SK-N-SH (cell line): ENCODE measurements around the gene CD200R1. TPM values are rescaled to one million over a fixed set of nuclear protein-coding genes. Genes with fewer than 3 reads are reported as not detected.
A peak's percentile ranks its signal among the peaks of the same experiment; 100 is the strongest.

Experiments
- CTCF ChIA-PET: fragments of 300-600, 350-600 bp; formaldehyde crosslinking; extraction: SDS; loops from one replicate; lab custom pipeline; 2021; lab: Yijun Ruan, JAX
- POLR2A ChIA-PET: fragments of 350-600 bp; sonication (Branson Sonifier 250); formaldehyde crosslinking; extraction: SDS; loops from one replicate; lab custom pipeline; 2020; ENCODE audit warnings: antibody characterized with exemption, inconsistent platforms; lab: Yijun Ruan, JAX
- DNase-seq: peaks from one replicate; pipeline ENCODE4 v3.0.0; 2012
- H2AFZ ChIP-seq: fragments of 200-600 bp; sonication (generic); 2 replicates; pipeline ENCODE4 v1.8.1; 2016; ENCODE audit warnings: antibody characterized with exemption, mild to moderate bottlenecking, low read depth
- H3F3A ChIP-seq: fragments of 200-600 bp; sonication (generic); replicated peaks from 2 replicates; pipeline ENCODE3; 2016; ENCODE audit warnings: antibody characterized with exemption, mild to moderate bottlenecking; ENCODE audit not compliant: insufficient read depth
- H3K27ac ChIP-seq, 2 experiments: fragments of 200-500 bp in 1 of 2; fragments of 200-600 bp in 1 of 2; sonication (Bioruptor generic) in 1 of 2; sonication (generic), shearing (Covaris generic) in 1 of 2; 2 replicates each; pipeline versions ENCODE4 v1.5.1 to v1.6.1; 2014 to 2016; ENCODE audit warnings: low read depth in 2 of 2, inconsistent platforms in 1 of 2, low read length in 1 of 2, mild to moderate bottlenecking in 1 of 2, mixed read lengths in 1 of 2
- H3K27me3 ChIP-seq: fragments of 200-600 bp; sonication (generic), shearing (Covaris generic); 2 replicates; pipeline ENCODE4 v1.6.1; 2016; ENCODE audit warnings: mixed run types; ENCODE audit not compliant: insufficient read depth
- H3K36me3 ChIP-seq, 2 experiments: fragments of 200-500 bp in 1 of 2; fragments of 200-600 bp in 1 of 2; sonication (Bioruptor generic) in 1 of 2; sonication (generic) in 1 of 2; replicated peaks in 1 of 2; 2 replicates each; pipeline versions ENCODE3 to v1.5.1; 2014 to 2016; ENCODE audit warnings: low read length in 1 of 2, mild to moderate bottlenecking in 1 of 2; ENCODE audit not compliant: insufficient read depth in 2 of 2, control insufficient read depth in 1 of 2
- H3K4me1 ChIP-seq, 2 experiments: fragments of 200-500 bp in 1 of 2; fragments of 200-600 bp in 1 of 2; sonication (Bioruptor generic) in 1 of 2; sonication (generic), shearing (Covaris generic) in 1 of 2; 2 replicates each; pipeline versions ENCODE4 v1.5.1 to v1.6.1; 2014 to 2016; ENCODE audit warnings: low read depth in 1 of 2, low read length in 1 of 2, mixed run types in 1 of 2; ENCODE audit not compliant: insufficient read depth in 2 of 2, control insufficient read depth in 1 of 2
- H3K4me2 ChIP-seq: fragments of 200-600 bp; sonication (generic), shearing (Covaris generic); 2 replicates; pipeline ENCODE4 v1.6.1; 2017; ENCODE audit warnings: mixed run types
- H3K4me3 ChIP-seq, 2 experiments: fragments of 200-500 bp in 1 of 2; fragments of 200-600 bp in 1 of 2; sonication (Bioruptor generic) in 1 of 2; sonication (generic), shearing (Covaris generic) in 1 of 2; 2 replicates each; pipeline versions ENCODE4 v1.5.1 to v1.8.1; 2014 to 2016; ENCODE audit warnings: low read depth in 2 of 2, inconsistent platforms in 1 of 2, low read length in 1 of 2, mild to moderate bottlenecking in 1 of 2, mixed read lengths in 1 of 2, moderate library complexity in 1 of 2
- H3K79me2 ChIP-seq: fragments of 200-600 bp; sonication (generic); 2 replicates; pipeline ENCODE4 v1.8.1; 2017; ENCODE audit warnings: mild to moderate bottlenecking; ENCODE audit not compliant: insufficient read depth
- H3K9ac ChIP-seq: fragments of 200-600 bp; sonication (generic); 2 replicates; pipeline ENCODE4 v1.6.1; 2017; ENCODE audit warnings: mixed run types
- H3K9me2 ChIP-seq: fragments of 200-600 bp; sonication (generic); 2 replicates; pipeline ENCODE4 v1.6.1; 2017; ENCODE audit warnings: mixed run types
- H3K9me3 ChIP-seq: fragments of 200-600 bp; sonication (generic); 2 replicates; pipeline ENCODE4 v1.6.1; 2017; ENCODE audit warnings: mixed run types, mild to moderate bottlenecking, moderate library complexity
- H4K20me1 ChIP-seq: fragments of 200-600 bp; sonication (generic); 2 replicates; pipeline ENCODE4 v1.6.1; 2017; ENCODE audit warnings: mild to moderate bottlenecking, mixed run types; ENCODE audit not compliant: insufficient read depth
- EP300 ChIP-seq, 2 experiments: IDR thresholded peaks; 2 replicates each; pipeline versions ENCODE4 v1.4.0 to v1.6.1; 2012; ENCODE audit warnings: borderline replicate concordance in 1 of 2, low read depth in 1 of 2, low read length in 1 of 2
- FOXJ3 ChIP-seq: sonication (generic); formaldehyde crosslinking; IDR thresholded peaks from 2 replicates; pipeline ENCODE4 v1.5.1; 2020; ENCODE audit warnings: mild to moderate bottlenecking, missing genetic modification reagents
- FOXM1 ChIP-seq: IDR thresholded peaks from 2 replicates; pipeline ENCODE4 v1.4.0; 2012; ENCODE audit warnings: low read depth, mild to moderate bottlenecking
- GABPA ChIP-seq: IDR thresholded peaks from 2 replicates; pipeline ENCODE4 v1.4.0; 2012; ENCODE audit warnings: low read depth, mild to moderate bottlenecking
- MAX ChIP-seq: IDR thresholded peaks from 2 replicates; pipeline ENCODE4 v1.4.0; 2012; ENCODE audit warnings: low read depth
- MXI1 ChIP-seq: IDR thresholded peaks from 2 replicates; pipeline ENCODE4 v1.6.1; 2012; ENCODE audit warnings: mild to moderate bottlenecking, low read depth, low read length, improper control_type of control experiment
- NFIC ChIP-seq: IDR thresholded peaks from 2 replicates; pipeline ENCODE4 v1.4.0; 2012; ENCODE audit warnings: borderline replicate concordance
- POLR2AphosphoS5 ChIP-seq: IDR thresholded peaks from 2 replicates; pipeline ENCODE4 v1.6.1; 2012; ENCODE audit warnings: low read depth, low read length
- RAD21 ChIP-seq: IDR thresholded peaks from 2 replicates; pipeline ENCODE4 v1.6.1; 2012; ENCODE audit warnings: mild to moderate bottlenecking, low read length
- RCOR1 ChIP-seq: fragments of 150-350 bp; IDR thresholded peaks from 2 replicates; pipeline ENCODE4 v1.6.1; 2017; ENCODE audit warnings: antibody characterized with exemption, low read length
- RXRA ChIP-seq: IDR thresholded peaks from 2 replicates; pipeline ENCODE4 v1.4.0; 2012; ENCODE audit warnings: low read depth, mild to moderate bottlenecking, borderline replicate concordance
- TAF1 ChIP-seq: IDR thresholded peaks from 2 replicates; pipeline ENCODE4 v1.6.1; 2012; ENCODE audit warnings: low read depth, mild to moderate bottlenecking, low read length, moderate library complexity, borderline replicate concordance
- ZBTB33 ChIP-seq: IDR thresholded peaks from 2 replicates; pipeline ENCODE4 v1.4.0; 2012; ENCODE audit warnings: low read depth, borderline replicate concordance
- WGBS: methylation state at CpG from one replicate; pipeline ENCODE4 v1.1.6; 2017; ENCODE audit warnings: low lambda C conversion rate; 5-methylcytosine and 5-hydroxymethylcytosine counted together
- polyA plus RNA-seq, 3 experiments: library from polyadenylated mRNA; depleted of rRNA; stranded (reverse); fragments of >200 nt; gene quantifications; 2 replicates each; pipeline ENCODE4 v1.2.3, GENCODE V29; 2012

Gene CD200R1
- polyA plus RNA-seq, 1 of the 3 experiments (the other 2 are of a cell fraction), result 0.02 TPM

- TF ChIP-seq MAX (peak; percentile 85), FOXJ3 (CRISPR knock-in tag) (no peak), RCOR1 (no peak), RAD21 (0 out of 2 replicates have a peak, but pooled peaks have one; percentile 15), TAF1 (peak; percentile 82), MXI1 (peak; percentile 51), ZBTB33 (no peak), RXRA (no peak), EP300 (IDR thresholded peaks at IDR 0.05; ENCODE audit: borderline replicate concordance in 1 of 2, low read depth in 1 of 2, low read length in 1 of 2) (no peak), NFIC (no peak)
- TF ChIP-seq, all 33 proteins: peak for 11
Measured at GRCh38 chr3:112990672-112991602, 16.0 kb upstream of the CD200R1 start, which contains the start of gene GTPBP8 (continued).

DNA sequence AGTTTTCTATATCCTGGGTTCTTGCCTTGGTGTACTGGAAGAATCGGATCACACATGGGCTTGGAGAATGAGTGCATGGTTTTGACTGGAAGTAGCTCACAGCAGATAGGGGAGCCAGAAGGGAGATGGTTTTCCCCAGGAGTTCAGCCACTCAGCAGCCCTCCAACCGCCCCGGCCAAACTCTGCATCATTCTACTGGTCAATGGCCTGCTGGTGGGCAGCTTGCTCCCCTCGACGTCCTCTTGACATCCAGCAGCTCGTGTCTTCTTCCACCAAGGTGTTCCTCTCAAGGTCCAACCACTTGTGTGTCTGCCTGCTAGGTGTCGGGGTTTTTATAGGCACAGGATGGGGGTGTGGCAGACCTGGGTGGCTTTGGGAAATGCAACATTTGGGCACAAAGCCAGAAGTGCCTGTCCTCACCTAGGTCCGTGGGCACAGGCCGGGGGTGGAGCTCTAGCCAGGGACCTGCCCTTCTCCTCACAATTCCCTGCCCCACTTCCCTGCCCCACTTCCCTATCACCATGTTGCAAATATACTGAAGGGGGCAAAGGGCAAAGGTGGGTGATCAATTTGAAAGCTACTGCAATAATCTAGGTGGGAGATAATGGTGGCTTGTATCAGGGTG, 12.9 kb upstream of the CD200R1 start:
- Histone ChIP-seq H3F3A (no peaks in the 10 kb centered on the region), H3K4me1 (peaks cover 7 to 12% of the 10 kb centered on the region in 2 experiments; a peak in 3 of 4 replicates), H3K4me3 (no peak overlapping the region), H3K27me3 (no peaks in the 10 kb centered on the region), H3K9me2 (no peaks in the 10 kb centered on the region), H3K36me3 (peaks cover 0 to 2% of the 10 kb centered on the region in 2 experiments), H3K4me2 (no peak overlapping the region), H2AFZ (no peak overlapping the region), H3K9ac (no peak overlapping the region), H4K20me1 (no peaks in the 10 kb centered on the region), H3K79me2 (peaks cover 16% of the 10 kb centered on the region), H3K27ac (no peak overlapping the region), H3K9me3 (no peaks in the 10 kb centered on the region)
- CTCF ChIA-PET, result interaction anchor here (1.2 to 4.1 kb wide), 5 partner anchors 9 to 406 kb away, joined by 3 to 16 read pairs (median 11); no protein-coding TSS in a partner anchor
- TF ChIP-seq TAF1 (no peak), POLR2AphosphoS5 (no peak), GABPA (no peak), EP300 (IDR thresholded peaks at IDR 0.05; ENCODE audit: borderline replicate concordance in 1 of 2, low read depth in 1 of 2, low read length in 1 of 2) (no peak), FOXM1 (no peak)
- POLR2A ChIA-PET, result no interaction called here
- no peak for DNase-seq
- 74% methylated on average over 7 of the region's 9 CpGs for WGBS
